Measurements from ENCODE around the gene NOTUM. TPM values are rescaled to one million over a fixed set of nuclear protein-coding genes. Genes with fewer than 3 reads are reported as not detected.

Gene NOTUM
- total and polyA plus RNA-seq, 2 donors (not counting 3 experiments of a cell fraction or from before 2014, with no cell fraction given), result not detected

- Histone ChIP-seq H3K9me1 (replicated peaks; ENCODE audit: control insufficient read depth, extremely low read depth, insufficient read depth, low read length) (no peaks in the 10 kb centered on the region), H4K20me1 (replicated peaks; ENCODE audit: control insufficient read depth, extremely low read depth, insufficient read depth, low read length) (no peaks in the 10 kb centered on the region), H3K4me3 (replicated peaks in 1 of 3; ENCODE audit: insufficient read depth in 1 of 3, low read depth in 1 of 3, low read length in 3 of 3) (peak overlapping the region; percentile 17 to 64 (median 49)), H2AFZ (ENCODE audit: low read depth, low read length) (no peak overlapping the region), H3K4me1 (ENCODE audit: control insufficient read depth, extremely low read depth, insufficient read depth, low read length) (peaks cover 17% of the 10 kb centered on the region), H3K27me3 (ENCODE audit: control insufficient read depth in 2 of 2, insufficient read depth in 2 of 2, low read length in 2 of 2) (no peaks in the 10 kb centered on the region), H3K36me3 (ENCODE audit: control insufficient read depth in 2 of 2, extremely low read depth in 1 of 2, insufficient read depth in 2 of 2, low read length in 2 of 2) (peaks cover 0 to 4% of the 10 kb centered on the region in 2 experiments), H3K4me2 (ENCODE audit: insufficient read depth, low read length) (peak overlapping the region; percentile 79), H3K27ac (ENCODE audit: insufficient read depth, low read depth, low read length) (peak overlapping the region; percentile 77), H3K9ac (replicated peaks; ENCODE audit: extremely low read depth, insufficient read depth, low read length) (peak overlapping the region; percentile 94), H3K79me2 (ENCODE audit: control insufficient read depth, insufficient read depth, low read length) (peaks cover 48% of the 10 kb centered on the region), H3K9me3 (replicated peaks; ENCODE audit: control insufficient read depth, insufficient read depth, low read length) (no peaks in the 10 kb centered on the region)
- CTCF ChIA-PET, result interaction anchor here (1.1 to 3.0 kb wide), 12 partner anchors 9 to 309 kb away, joined by 3 to 24 read pairs (median 6); partner anchors contain the start of genes NOTUM, PCYT2 and PYCR1
- TF ChIP-seq FOS (IDR thresholded peaks at IDR 0.05; ENCODE audit: borderline replicate concordance, insufficient read depth, low read length) (no peak), MAX (IDR thresholded peaks at IDR 0.05; ENCODE audit: insufficient read depth, insufficient read length) (no peak), EZH2 (IDR thresholded peaks at IDR 0.05; ENCODE audit: borderline replicate concordance, low read depth, low read length, severe bottlenecking) (no peak), JUN (IDR thresholded peaks at IDR 0.05; ENCODE audit: borderline replicate concordance, insufficient read depth, insufficient read length, low read depth) (no peak)
- dilution Hi-C loops (cut with MboI; ENCODE audit: extremely low pct_ligation_motif_present, low sequenced_read_pairs), result no loop called here
- POLR2A ChIA-PET, result interaction anchor here (1.0 kb wide), 1 partner anchor 279 kb away, joined by 3 read pairs; no protein-coding TSS in a partner anchor
- no TSS peak for BruUV-seq (replicated peaks)
- intact Hi-C loops (cut with micrococcal nuclease), result loop anchor here (1.0 to 5.0 kb wide), 5 partner anchors 10 to 96 kb away; partner anchors contain the start of genes CENPX, LRRC45, P4HB and PCYT2
- DNase-seq (ENCODE audit: low read depth, low spot score) (no peak), FAIRE-seq (no peak)
Observed at GRCh38 chr17:81927152-81927652, 33.8 kb downstream of the NOTUM start.

GRCh38 chr17:81926451-81927151, 34.4 kb downstream of the NOTUM start:
- peak overlapping the region; percentile 79 for H3K4me2 ChIP-seq (ENCODE audit: insufficient read depth, low read length)
- dilution Hi-C loops (cut with MboI; ENCODE audit: extremely low pct_ligation_motif_present, low sequenced_read_pairs) (no loop called here), intact Hi-C loops (cut with micrococcal nuclease) (loop anchor here (1.0 to 5.0 kb wide), 6 partner anchors 11 to 228 kb away; partner anchors contain the start of genes CENPX, LRRC45, P4HB and PCYT2)
- peak overlapping the region; percentile 17 to 64 (median 49) for H3K4me3 ChIP-seq (replicated peaks in 1 of 3; ENCODE audit: insufficient read depth in 1 of 3, low read depth in 1 of 3, low read length in 3 of 3)
- TSS peak; percentile 78 for BruUV-seq (replicated peaks)
- H3K9me1 ChIP-seq (replicated peaks; ENCODE audit: control insufficient read depth, extremely low read depth, insufficient read depth, low read length), result no peaks in the 10 kb centered on the region
- H3K27ac ChIP-seq (ENCODE audit: insufficient read depth, low read depth, low read length), result peak overlapping the region; percentile 77
- no peaks in the 10 kb centered on the region for H3K9me3 ChIP-seq (replicated peaks; ENCODE audit: control insufficient read depth, insufficient read depth, low read length)
- peaks cover 0 to 8% of the 10 kb centered on the region in 2 experiments for H3K36me3 ChIP-seq (ENCODE audit: control insufficient read depth in 2 of 2, extremely low read depth in 1 of 2, insufficient read depth in 2 of 2, low read length in 2 of 2)
- peaks cover 17% of the 10 kb centered on the region for H3K4me1 ChIP-seq (ENCODE audit: control insufficient read depth, extremely low read depth, insufficient read depth, low read length)
- POLR2A ChIA-PET, result interaction anchor here (0.6 to 1.2 kb wide), 4 partner anchors 9 to 279 kb away, joined by 3 to 10 read pairs (median 4); partner anchors contain the start of gene ANAPC11
- peak overlapping the region; percentile 94 for H3K9ac ChIP-seq (replicated peaks; ENCODE audit: extremely low read depth, insufficient read depth, low read length)
- no peaks in the 10 kb centered on the region for H4K20me1 ChIP-seq (replicated peaks; ENCODE audit: control insufficient read depth, extremely low read depth, insufficient read depth, low read length)
- no peak overlapping the region for H2AFZ ChIP-seq (ENCODE audit: low read depth, low read length)
- CTCF ChIA-PET, result interaction anchor here (1.1 to 3.0 kb wide), 8 partner anchors 9 to 104 kb away, joined by 3 to 24 read pairs (median 8); partner anchors contain the start of gene NOTUM
- TF ChIP-seq CTCF (IDR thresholded peaks at IDR 0.05; ENCODE audit: extremely low read depth in 1 of 2, insufficient read depth in 1 of 2, low read depth in 1 of 2, low read length in 2 of 2) (no peak), POLR2A (IDR thresholded peaks at IDR 0.05; ENCODE audit: low read depth, low read length) (peak; percentile 4), FOS (IDR thresholded peaks at IDR 0.05; ENCODE audit: borderline replicate concordance, insufficient read depth, low read length) (peak; percentile 53), POLR2AphosphoS5 (IDR thresholded peaks at IDR 0.05; ENCODE audit: insufficient read depth, low read depth, low read length) (peak; percentile 54), MYC (IDR thresholded peaks at IDR 0.05; ENCODE audit: low read depth, low read length) (no peak), EZH2 (IDR thresholded peaks at IDR 0.05; ENCODE audit: borderline replicate concordance, low read depth, low read length, severe bottlenecking) (no peak)
- H3K79me2 ChIP-seq (ENCODE audit: control insufficient read depth, insufficient read depth, low read length), result peaks cover 53% of the 10 kb centered on the region
- DNase-seq (ENCODE audit: low read depth, low spot score) (peak; percentile 74), FAIRE-seq (peak; percentile 97)
- no peaks in the 10 kb centered on the region for H3K27me3 ChIP-seq (ENCODE audit: control insufficient read depth in 2 of 2, insufficient read depth in 2 of 2, low read length in 2 of 2)

Measured in endothelial cell of umbilical vein (primary cell).